ENCODE results near the gene PRAMEF15. TPM values are rescaled to one million over a fixed set of nuclear protein-coding genes. Genes with fewer than 3 reads are reported as not detected.
A peak's percentile ranks its signal among the peaks of the same experiment; 100 is the strongest.
"Not testable (repeated sequence)": the region's sequence is repeated elsewhere in the genome, so short reads cannot be mapped to it uniquely, and the experiment has no call there.

PRAMEF15 gene
- total RNA-seq, 1 experiment from 2014 or later: not detected

DNA sequence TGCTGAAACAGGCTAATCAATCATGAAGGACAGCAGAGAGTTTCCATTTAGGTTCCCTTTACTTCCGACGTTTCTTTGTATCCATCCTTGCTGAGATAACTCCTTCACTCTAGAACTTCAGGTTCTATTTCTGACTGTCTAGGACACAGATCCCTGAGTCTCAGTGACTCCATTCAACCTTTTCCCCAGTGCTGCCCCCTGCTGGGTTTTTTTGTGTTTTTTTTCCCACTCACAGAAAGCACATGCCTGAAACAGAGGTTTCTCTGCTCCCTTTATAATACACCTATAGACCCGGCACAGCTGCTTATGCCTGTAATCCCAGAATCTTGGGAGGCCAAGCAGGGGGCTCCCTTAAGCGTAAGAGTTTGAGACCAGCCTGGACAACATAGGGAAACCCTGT is 53.2 kb downstream of the PRAMEF15 start:
- H3K9me2 ChIP-seq (replicated peaks; ENCODE audit: insufficient read depth, low read length); H3K79me2 ChIP-seq (ENCODE audit: low read length); H3K27ac ChIP-seq (ENCODE audit: low read length); H4K20me1 ChIP-seq (ENCODE audit: insufficient read depth, low read depth, low read length); H3K9ac ChIP-seq (ENCODE audit: low read length); H3K4me2 ChIP-seq (ENCODE audit: low read depth, low read length, poor library complexity, severe bottlenecking); H3K4me1 ChIP-seq (ENCODE audit: low read length); H3K9me3 ChIP-seq (ENCODE audit: low read length); H2AFZ ChIP-seq (ENCODE audit: low read length); H3K36me3 ChIP-seq (ENCODE audit: insufficient read depth, low read length); H3K4me3 ChIP-seq (ENCODE audit: low read length); H3K27me3 ChIP-seq (ENCODE audit: low read length): not testable (repeated sequence)
- peak; percentile 77 for DNase-seq

Small RNA genes within 50 kb of the gene (small RNA-seq; reads per million reads assigned to genes)
- gene RNU6-771P: not detected

Other genes starting within 250 kb of the PRAMEF15 start
- not detected in 2 replicates for gene PRAMEF25, start 244.8 kb upstream of the PRAMEF15 start, total RNA-seq (2014; rRNA removed; shearing (Covaris generic); ENCODE audit: low replicate concordance)
- not detected in 2 replicates for gene HNRNPCL2, start 198.7 kb upstream of the PRAMEF15 start, total RNA-seq (2014; rRNA removed; shearing (Covaris generic); ENCODE audit: low replicate concordance)
- not detected in 2 replicates for gene PRAMEF26, start 159.6 kb upstream of the PRAMEF15 start, total RNA-seq (2014; rRNA removed; shearing (Covaris generic); ENCODE audit: low replicate concordance)
- not detected in 2 replicates for gene HNRNPCL4, start 149.9 kb upstream of the PRAMEF15 start, total RNA-seq (2014; rRNA removed; shearing (Covaris generic); ENCODE audit: low replicate concordance)
- gene PRAMEF9, start 143.7 kb upstream of the PRAMEF15 start, total RNA-seq (2014; rRNA removed; shearing (Covaris generic); ENCODE audit: low replicate concordance): not detected in 2 replicates
- gene PRAMEF13, start 114.2 kb upstream of the PRAMEF15 start, total RNA-seq (2014; rRNA removed; shearing (Covaris generic); ENCODE audit: low replicate concordance): not detected in 2 replicates
- gene PRAMEF18, start 89.4 kb upstream of the PRAMEF15 start, total RNA-seq (2014; rRNA removed; shearing (Covaris generic); ENCODE audit: low replicate concordance): not detected in 2 replicates
- gene PRAMEF5, start 61.4 kb upstream of the PRAMEF15 start, total RNA-seq (2014; rRNA removed; shearing (Covaris generic); ENCODE audit: low replicate concordance): not detected in 2 replicates
- gene PRAMEF8, start 30.4 kb upstream of the PRAMEF15 start, total RNA-seq (2014; rRNA removed; shearing (Covaris generic); ENCODE audit: low replicate concordance): not detected in 2 replicates
- gene PRAMEF33, start 12.0 kb upstream of the PRAMEF15 start, total RNA-seq (2014; rRNA removed; shearing (Covaris generic); ENCODE audit: low replicate concordance): not detected in 2 replicates
- not detected in 2 replicates for gene PRAMEF14, start 31.6 kb downstream of the PRAMEF15 start, total RNA-seq (2014; rRNA removed; shearing (Covaris generic); ENCODE audit: low replicate concordance)
- gene PRAMEF19, start 56.4 kb downstream of the PRAMEF15 start, total RNA-seq (2014; rRNA removed; shearing (Covaris generic); ENCODE audit: low replicate concordance): not detected in 2 replicates
- gene PRAMEF17, start 74.1 kb downstream of the PRAMEF15 start, total RNA-seq (2014; rRNA removed; shearing (Covaris generic); ENCODE audit: low replicate concordance): not detected in 2 replicates
- not detected in 2 replicates for gene PRAMEF20, start 94.9 kb downstream of the PRAMEF15 start, total RNA-seq (2014; rRNA removed; shearing (Covaris generic); ENCODE audit: low replicate concordance)
- not detected in 2 replicates for gene LRRC38, start 198.4 kb downstream of the PRAMEF15 start, total RNA-seq (2014; rRNA removed; shearing (Covaris generic); ENCODE audit: low replicate concordance)

All from Karpas-422 (cell line).